ENCODE measurements around the gene WWOX.

GRCh38 chr16:79049040-79049439, 949.6 kb downstream of the WWOX start:
- TF ChIP-seq CTCF (conservative IDR thresholded peaks at IDR 0.05; ENCODE audit: low read depth, low read length) (no peak), POLR2A (IDR thresholded peaks at IDR 0.05; ENCODE audit: low read depth, low read length) (no peak), RAD21 (IDR thresholded peaks at IDR 0.05; ENCODE audit: low read length) (no peak), CEBPB (IDR thresholded peaks at IDR 0.05; ENCODE audit: low read depth, low read length) (no peak), BHLHE40 (IDR thresholded peaks at IDR 0.05; ENCODE audit: low read depth, low read length) (no peak), ELK1 (IDR thresholded peaks at IDR 0.05; ENCODE audit: borderline replicate concordance, low read depth, low read length) (no peak), MAFK (IDR thresholded peaks at IDR 0.05; ENCODE audit: low read depth, low read length) (no peak), RFX5 (IDR thresholded peaks at IDR 0.05; ENCODE audit: low read depth, low read length) (no peak), RCOR1 (IDR thresholded peaks at IDR 0.05; ENCODE audit: insufficient replicate concordance, low read length) (no peak), MXI1 (IDR thresholded peaks at IDR 0.05; ENCODE audit: borderline replicate concordance, low read depth, low read length) (no peak), CHD1 (IDR thresholded peaks at IDR 0.05; ENCODE audit: low read depth, low read length) (no peak)
